HG03025 (cell line): ENCODE data around the gene SNTN.

ENCODE experiments used
- ATAC-seq: cut with Tn5 transposase; IDR thresholded peaks from one replicate; pipeline ENCODE4 v1.9.1; 2021; ENCODE audit warnings: mild to moderate bottlenecking, moderate library complexity; ENCODE audit not compliant: unreplicated experiment, low FRiP score

SNTN gene

GRCh38 chr3:63670544-63670943 lies 18.1 kb downstream of the SNTN start:
- ATAC-seq = no peak

GRCh38 chr3:63673111-63673510 lies 20.6 kb downstream of the SNTN start:
- no peak for ATAC-seq

- ATAC-seq = no peak
These were observed 22.1 kb downstream of the SNTN start for GRCh38 chr3:63674586-63674985.

- no peak for ATAC-seq
These were observed 26.7 kb downstream of the SNTN start for GRCh38 chr3:63679186-63679585.

GRCh38 chr3:63684081-63684480 lies 31.6 kb downstream of the SNTN start:
- ATAC-seq = no peak

- ATAC-seq = no peak
These were observed 32.9 kb downstream of the SNTN start for GRCh38 chr3:63685340-63685739.

GRCh38 chr3:63687278-63688225 lies 35.1 kb downstream of the SNTN start:
- ATAC-seq = no peak

- ATAC-seq = no peak
These were observed 36.8 kb downstream of the SNTN start for GRCh38 chr3:63689285-63689684.

GRCh38 chr3:63693351-63693750 lies 40.9 kb downstream of the SNTN start:
- ATAC-seq = no peak

GRCh38 chr3:63705092-63705645 lies 52.7 kb downstream of the SNTN start:
- no peak for ATAC-seq

- no peak for ATAC-seq
These were observed 54.0 kb downstream of the SNTN start for GRCh38 chr3:63706321-63707085.

- no peak for ATAC-seq
These were observed 55.3 kb downstream of the SNTN start for GRCh38 chr3:63707731-63708130.

- no peak for ATAC-seq
These were observed 57.1 kb downstream of the SNTN start for GRCh38 chr3:63709576-63709975.
